Stimulated activated CD8-positive, alpha-beta memory T cell treated with anti-CD3 and anti-CD28 coated beads, Interleukin-12 subunit alpha, Interleukin-12 subunit beta, amount 100 ng/mL, for 24 hours (primary cell): ENCODE results near the gene TPK1.

Experiments used
- DNase-seq: peaks from one replicate; pipeline ENCODE4 v3.0.0-alpha.2; 2020; ENCODE audit errors: extremely low read depth

TPK1 gene

GRCh38 chr7:144528536-144529045, 307.3 kb downstream of the TPK1 start:
- no peak for DNase-seq

DNA sequence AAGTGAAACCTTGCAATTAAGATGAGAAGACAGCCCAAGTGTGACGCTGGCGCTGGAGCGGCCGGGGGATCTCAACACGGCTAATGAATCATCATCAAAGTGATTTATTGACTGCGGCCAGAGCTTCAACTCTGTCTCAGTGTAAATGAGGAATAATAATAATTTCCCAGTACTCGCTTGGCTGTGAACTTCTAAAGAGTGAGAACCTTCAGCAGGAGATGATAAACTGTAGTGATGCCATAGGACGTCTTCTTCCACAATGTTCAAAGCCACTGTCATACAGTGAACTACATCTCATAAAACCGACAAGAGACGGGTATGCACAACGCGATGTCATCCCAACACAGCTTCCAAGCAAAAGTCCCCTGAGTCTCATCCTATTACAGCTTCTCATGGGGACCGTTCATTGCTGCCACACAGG, 308.8 kb downstream of the TPK1 start:
- no peak for DNase-seq

GRCh38 chr7:144525956-144526355, 309.9 kb downstream of the TPK1 start:
- no peak for DNase-seq

DNA sequence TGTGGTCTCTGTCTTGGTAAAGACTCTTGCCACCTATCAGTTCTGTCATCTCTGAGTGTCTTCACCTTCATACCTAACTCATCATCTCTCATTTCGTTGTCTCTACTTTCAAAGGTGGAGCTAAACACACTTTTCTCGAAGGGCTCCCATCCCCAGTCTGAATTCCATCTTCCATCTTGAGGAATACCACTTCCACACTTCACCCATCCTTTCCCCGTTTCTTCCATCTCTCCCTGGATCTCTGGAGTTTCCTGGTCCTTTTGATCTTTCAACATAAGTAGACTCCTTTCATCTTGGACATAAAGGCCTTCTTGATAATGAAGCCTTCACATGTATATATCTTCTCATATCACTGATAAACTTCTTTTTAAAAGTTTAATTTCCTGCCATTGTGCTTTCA, 311.6 kb downstream of the TPK1 start:
- no peak for DNase-seq

DNA sequence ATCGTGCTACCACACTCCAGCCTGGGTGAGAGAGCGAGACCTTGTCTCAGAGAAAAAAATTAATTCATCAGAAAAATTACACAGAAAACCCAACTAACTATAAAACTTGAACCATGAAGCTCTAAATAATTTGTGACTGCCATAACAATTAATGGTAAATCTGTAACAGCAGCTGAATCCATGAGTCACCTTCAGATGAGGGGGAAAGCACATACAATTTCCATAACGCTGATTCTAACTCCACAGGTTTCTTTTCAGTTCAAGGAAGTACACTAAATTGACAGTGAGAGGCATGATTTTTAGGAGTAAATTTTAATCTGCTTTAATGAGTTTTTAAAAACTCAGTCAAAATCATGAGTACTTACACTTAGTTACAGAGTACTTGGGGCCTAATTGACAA, 312.2 kb downstream of the TPK1 start:
- DNase-seq = no peak

- no peak for DNase-seq
Measured at GRCh38 chr7:144519925-144520324, 315.9 kb downstream of the TPK1 start.

GRCh38 chr7:144518360-144518759, 317.5 kb downstream of the TPK1 start:
- no peak for DNase-seq

DNA sequence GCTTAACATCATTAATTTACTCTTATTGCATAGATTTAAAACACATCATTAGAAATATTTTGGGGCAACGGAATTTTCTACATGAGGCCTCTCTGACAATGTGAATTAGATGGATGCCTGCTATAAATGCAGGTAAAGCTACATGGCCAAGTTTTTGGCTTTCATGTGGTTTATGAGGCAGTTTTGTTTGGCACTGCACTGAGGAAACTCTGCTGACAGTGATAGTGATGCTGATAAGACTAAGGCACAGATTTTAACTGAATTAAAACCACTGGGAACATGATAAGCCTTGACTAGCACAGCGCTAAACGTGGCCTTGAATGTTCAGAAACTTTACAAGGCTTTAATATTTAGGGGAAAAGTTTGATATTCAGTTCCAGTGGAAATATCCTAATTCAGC, 318.1 kb downstream of the TPK1 start:
- DNase-seq = no peak

DNA sequence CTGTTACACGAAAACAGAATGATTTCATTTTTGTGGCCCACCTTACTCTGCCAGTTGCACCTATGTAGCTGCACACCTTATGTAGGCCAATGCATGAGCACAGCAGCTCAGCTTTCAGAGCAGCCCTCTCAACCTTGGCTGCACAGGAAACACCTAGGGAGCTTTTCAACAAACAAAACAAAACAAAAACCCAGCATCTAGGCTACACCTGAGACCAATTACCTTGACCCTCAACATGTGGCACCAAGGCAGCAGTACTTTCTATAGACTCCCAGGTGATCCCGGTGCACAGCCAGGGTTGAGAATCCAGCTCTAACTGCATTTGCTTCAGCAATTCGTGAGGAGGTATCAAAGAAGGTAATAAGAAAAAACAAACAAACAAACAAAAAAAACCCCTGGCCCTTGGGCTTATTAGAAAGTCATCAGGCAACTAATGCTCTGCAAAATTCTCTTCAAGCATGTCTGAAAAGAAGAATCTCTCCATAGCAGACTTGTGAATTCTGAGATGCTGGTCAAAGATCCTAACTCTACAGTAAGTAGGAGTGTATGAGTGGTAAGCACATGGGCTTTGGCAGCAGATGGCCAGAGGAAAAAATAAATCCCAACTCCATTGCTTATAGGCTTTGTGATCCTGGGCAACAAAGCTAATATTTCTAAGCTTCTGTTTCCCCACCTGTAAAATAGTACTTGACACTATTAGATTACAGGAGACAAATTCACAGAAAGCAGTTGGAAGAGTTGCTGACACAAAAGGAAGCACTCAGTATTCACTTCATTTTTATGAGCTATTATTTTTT, 318.9 kb downstream of the TPK1 start:
- DNase-seq = no peak

DNA sequence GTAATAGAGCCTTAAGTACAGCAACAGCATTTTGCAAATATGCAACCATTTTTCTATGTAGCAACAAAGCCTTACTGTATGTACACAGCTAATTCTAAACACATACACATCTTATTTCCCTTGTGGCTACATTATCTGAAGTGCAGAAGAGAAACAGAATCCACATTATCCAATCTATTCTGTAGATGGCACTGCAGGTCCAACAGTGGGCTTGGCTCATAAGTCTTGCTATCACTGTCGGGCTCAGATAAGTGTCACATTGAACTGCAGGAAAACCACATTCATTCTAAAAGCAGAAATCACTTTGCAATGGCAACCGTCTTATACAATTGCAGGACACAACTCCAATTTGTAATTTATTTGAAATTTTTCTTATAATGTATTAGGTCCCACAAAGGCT, 322.5 kb downstream of the TPK1 start:
- DNase-seq = no peak

DNA sequence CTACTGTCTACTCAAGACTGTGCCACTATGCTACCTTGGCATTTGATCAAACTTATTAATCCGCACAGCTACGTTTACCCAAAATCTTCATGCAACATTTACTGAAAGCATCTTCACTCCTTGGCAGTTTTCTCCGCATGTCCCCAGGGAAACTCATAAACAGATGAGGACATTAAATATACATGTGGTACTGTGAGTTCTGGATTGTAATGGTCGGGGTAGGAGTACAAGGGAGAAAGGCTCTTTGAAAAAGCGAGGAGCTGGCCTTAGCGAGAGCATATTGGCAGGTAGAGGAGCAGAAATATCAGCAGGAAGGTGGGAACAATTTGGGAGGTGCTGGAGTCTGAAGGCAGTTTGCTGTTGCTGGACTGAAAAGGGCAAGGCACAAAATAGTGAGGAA, 325.2 kb downstream of the TPK1 start:
- DNase-seq = no peak

DNA sequence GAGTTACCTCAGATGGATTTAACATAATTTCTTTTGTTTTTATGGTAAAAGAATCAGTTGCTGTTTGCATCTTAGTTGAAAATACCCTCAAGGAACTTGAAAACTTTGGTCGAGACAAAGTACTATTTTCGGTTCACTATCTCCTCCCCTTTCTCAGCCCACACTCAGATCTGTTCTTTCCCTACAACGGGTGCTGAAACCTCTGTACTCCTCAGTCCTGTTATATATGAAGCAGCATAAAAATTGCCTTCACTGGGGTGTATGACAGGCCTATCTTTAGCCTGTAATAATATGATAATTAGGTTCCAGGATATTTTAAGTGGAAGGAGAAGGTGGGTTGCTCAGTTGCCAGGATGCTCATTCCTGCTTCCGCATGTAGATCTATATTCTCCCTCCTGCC, 327.2 kb downstream of the TPK1 start:
- DNase-seq = no peak

DNA sequence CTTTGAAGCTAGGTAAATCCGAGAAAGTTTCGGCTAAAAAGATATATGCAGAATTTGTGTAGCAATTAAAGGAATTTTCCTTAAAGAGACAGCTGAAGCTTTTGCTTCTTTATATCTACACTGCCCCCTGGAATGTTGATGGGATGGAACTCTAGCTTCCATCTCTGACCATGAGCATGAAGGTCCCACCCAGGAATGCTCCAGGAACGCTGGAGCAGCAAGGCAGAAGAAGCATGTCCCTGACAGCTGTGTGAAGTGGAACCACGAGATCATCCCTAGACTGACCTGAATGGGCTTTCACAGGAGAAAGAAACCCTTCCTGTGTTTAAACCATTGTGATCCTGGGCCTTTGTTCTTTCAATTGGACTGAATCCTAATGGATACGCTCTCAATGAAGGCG, 332.6 kb downstream of the TPK1 start:
- no peak for DNase-seq

DNA sequence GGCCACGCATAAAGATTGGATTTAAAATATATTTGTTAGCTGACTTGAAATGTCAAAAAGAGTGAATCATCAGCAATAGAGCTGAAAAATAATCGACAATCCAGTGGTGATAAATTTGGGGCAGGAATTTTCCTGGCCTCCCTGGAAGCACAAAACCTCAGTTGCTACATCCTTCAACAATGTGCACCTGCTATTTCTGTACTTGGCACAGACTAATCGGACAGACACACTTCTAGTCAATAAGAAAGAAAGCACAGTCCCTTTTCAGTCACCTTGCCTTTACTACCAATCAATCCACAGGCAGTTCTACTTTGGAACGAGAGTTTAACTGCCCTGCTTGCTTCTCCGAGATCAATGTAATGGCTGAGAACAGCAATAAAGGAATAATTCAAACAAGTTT, 335.6 kb downstream of the TPK1 start:
- no peak for DNase-seq

GRCh38 chr7:144497282-144497681, 338.6 kb downstream of the TPK1 start:
- no peak for DNase-seq

GRCh38 chr7:144494355-144494754, 341.5 kb downstream of the TPK1 start:
- no peak for DNase-seq

GRCh38 chr7:144489504-144489903, 346.3 kb downstream of the TPK1 start:
- DNase-seq = no peak

DNA sequence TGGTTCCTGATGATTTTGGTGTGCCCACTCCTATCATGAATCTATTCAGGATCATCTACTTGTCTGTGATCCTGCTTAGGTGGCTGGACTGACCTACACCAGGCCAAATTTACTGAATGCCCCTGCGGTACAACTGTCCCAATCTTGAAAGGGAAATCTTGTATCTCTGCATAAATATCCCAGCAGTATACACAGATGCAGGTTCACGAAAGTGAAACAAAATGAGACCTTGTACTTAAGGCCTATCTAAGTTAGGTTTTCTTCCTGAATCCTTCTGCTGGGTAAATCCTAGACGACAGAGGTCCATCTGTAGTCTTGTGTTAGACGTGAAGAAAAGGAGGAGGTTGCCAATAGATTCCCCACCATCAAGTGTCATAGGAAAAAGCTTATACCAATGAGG, 346.9 kb downstream of the TPK1 start:
- DNase-seq = no peak

- DNase-seq = no peak
Measured at GRCh38 chr7:144487901-144488300, 348.0 kb downstream of the TPK1 start.

DNA sequence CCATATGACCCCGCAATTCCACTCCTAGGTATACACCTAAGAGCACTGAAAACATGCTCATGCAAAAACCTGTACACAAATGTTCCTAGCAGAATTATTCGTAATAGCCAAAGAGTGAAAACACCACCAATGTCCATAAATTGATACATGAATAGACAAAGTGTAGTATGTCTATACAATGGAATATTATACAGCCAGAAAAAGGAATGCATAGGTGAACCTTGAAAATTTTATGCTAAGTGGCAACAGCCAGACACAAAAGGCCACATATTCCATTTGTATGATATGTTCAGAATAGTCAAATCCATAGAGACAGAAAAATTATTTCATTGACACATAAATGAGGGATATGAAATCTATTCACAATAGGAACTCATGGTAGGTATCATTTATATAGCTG, 351.4 kb downstream of the TPK1 start:
- DNase-seq = no peak

DNA sequence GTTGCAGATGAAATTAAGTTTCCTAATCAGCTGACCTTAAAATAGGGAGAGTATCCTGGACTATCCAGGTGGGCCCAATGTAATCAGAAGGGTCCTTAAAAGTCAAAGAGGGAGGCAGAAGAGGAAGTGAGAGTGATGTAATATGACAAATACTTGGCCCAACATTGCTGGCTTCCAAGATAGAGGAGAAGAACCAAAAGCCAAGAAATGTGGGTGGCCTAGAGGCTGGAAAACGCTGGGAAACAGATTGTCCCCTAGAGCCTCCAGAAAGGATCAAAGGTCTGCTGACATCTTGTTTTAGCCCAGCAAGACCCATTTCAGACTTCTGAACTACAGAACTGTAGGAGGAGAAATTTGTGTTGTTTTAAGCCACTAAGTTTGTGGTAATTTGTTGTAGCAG, 352.7 kb downstream of the TPK1 start:
- no peak for DNase-seq

- no peak for DNase-seq
Measured at GRCh38 chr7:144481833-144482232, 354.0 kb downstream of the TPK1 start.

DNA sequence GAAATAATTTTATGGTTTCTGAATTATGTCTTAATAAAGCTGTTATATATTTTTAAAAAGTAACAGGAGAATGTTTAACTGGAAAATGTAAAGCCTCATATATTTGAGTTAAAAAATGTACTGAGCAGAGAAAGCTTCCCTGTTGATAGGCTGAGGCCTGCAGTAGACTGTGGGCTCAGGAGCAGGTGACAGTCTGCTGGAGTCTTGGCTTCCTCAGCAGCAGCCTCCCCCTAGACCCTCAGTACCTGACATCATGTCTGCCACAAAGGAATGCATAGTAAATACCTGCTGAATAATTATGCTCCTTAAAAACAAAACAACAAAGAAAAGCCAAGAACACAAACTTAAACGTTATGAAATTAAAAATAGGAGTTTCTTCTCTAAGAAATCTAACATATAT, 358.5 kb downstream of the TPK1 start:
- no peak for DNase-seq
